H1 (cell line): ENCODE results near the gene SPTB. TPM values are rescaled to one million over a fixed set of nuclear protein-coding genes. Genes with fewer than 3 reads are reported as not detected.

Source experiments
- CBX5 ChIP-seq: fragments of 300-800, 300-1000 bp; sonication (generic); IDR thresholded peaks from 2 replicates; pipeline ENCODE4 v1.7.1; 2016; ENCODE audit warnings: antibody characterized with exemption, low read length, low read depth
- EGR1 ChIP-seq: IDR thresholded peaks from 2 replicates; pipeline ENCODE4 v1.6.1; 2011; ENCODE audit warnings: low read depth, low read length, borderline replicate concordance
- HDAC6 ChIP-seq: IDR thresholded peaks from one replicate; pipeline ENCODE4 v1.7.1; 2012; ENCODE audit warnings: low read depth, mild to moderate bottlenecking, inconsistent platforms, low read length, moderate library complexity
- KDM1A ChIP-seq: fragments of 200-600, 300-600 bp; sonication (generic); IDR thresholded peaks from 2 replicates; pipeline ENCODE4 v1.7.1; 2016; ENCODE audit warnings: mild to moderate bottlenecking, low read length, borderline replicate concordance
- KDM5A ChIP-seq: fragments of 200-600 bp; IDR thresholded peaks from 2 replicates; pipeline ENCODE4 v1.7.1; 2012; ENCODE audit warnings: mild to moderate bottlenecking, low read length, inconsistent platforms, mixed read lengths
- polyA plus RNA-seq, 7 experiments: library from polyadenylated mRNA; depleted of rRNA in 3 of 7; stranded (reverse) in 5 of 7; unstranded in 2 of 7; fragments of >200 nt in 5 of 7; fragments of 200-250 nt in 2 of 7; gene quantifications; 1 replicate in 5 of 7; 2 replicates in 1 of 7; 4 replicates in 1 of 7; pipeline versions ENCODE4 v1.2.1 to v1.2.3, GENCODE V29; 2011 to 2013; ENCODE audit warnings: missing spikeins in 2 of 7, mixed read lengths in 2 of 7
- total RNA-seq: library from RNA; stranded (reverse); fragmentation: NEBNext Ultra II Directional; extraction: Animal tissue kit (Norgen Biotek cat#: 25700); gene quantifications from 2 replicates; pipeline ENCODE4 v1.2.1, GENCODE V29; 2021

SPTB gene
- total and polyA plus RNA-seq, 2 of the 8 experiments (the other 6 are each of a cell fraction or from before 2014, with no cell fraction given), result 0.30 to 2.4 TPM

DNA sequence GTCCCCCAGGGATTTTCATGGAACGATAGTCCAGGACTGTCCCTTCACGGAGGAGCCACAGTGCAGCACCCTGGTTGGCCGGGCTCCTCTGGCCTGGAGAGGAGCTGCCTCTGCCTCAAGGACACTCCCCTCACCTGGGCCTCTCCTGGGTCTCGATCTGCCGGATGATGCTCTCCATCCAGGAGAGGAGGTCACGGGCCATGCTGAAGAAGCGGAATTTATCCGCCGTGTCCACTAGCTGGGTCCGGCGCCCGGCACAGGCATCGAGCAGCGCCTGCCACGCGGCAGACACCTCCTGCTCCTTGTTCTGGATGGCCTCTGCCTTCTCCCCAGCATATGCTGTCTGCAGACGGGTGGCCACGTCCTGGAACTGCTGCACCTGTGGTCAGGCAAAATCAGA is 109.0 kb downstream of the SPTB start (continued):
- TF ChIP-seq KDM1A, result no peak
- no peak for TF ChIP-seq CBX5
- TF ChIP-seq HDAC6, result no peak
- no peak for TF ChIP-seq EGR1
- no peak for TF ChIP-seq KDM5A
